Glutamatergic neuron (in vitro differentiated cells): ENCODE results near the gene ZNF891. TPM values are rescaled to one million over a fixed set of nuclear protein-coding genes. Genes with fewer than 3 reads are reported as not detected.

Experiments used
- DNase-seq: peaks from one replicate; pipeline ENCODE4 v3.0.0; 2022
- H3K27ac Mint-ChIP-seq: one replicate; pipeline ENCODE4 v1.8.0; 2020; ENCODE audit warnings: mild to moderate bottlenecking, mixed read lengths, inconsistent platforms; ENCODE audit not compliant: unreplicated experiment
- H3K27me3 Mint-ChIP-seq: one replicate; pipeline ENCODE4 v1.8.0; 2020; ENCODE audit warnings: mild to moderate bottlenecking, moderate library complexity, mixed read lengths, inconsistent platforms; ENCODE audit not compliant: unreplicated experiment
- H3K36me3 Mint-ChIP-seq: one replicate; pipeline ENCODE4 v1.8.0; 2020; ENCODE audit warnings: mild to moderate bottlenecking, mixed read lengths, inconsistent platforms; ENCODE audit not compliant: unreplicated experiment
- H3K4me1 Mint-ChIP-seq: one replicate; pipeline ENCODE4 v1.8.0; 2020; ENCODE audit warnings: mild to moderate bottlenecking, low read depth, mixed read lengths, inconsistent platforms; ENCODE audit not compliant: unreplicated experiment
- H3K4me3 Mint-ChIP-seq: one replicate; pipeline ENCODE4 v1.8.0; 2020; ENCODE audit warnings: mild to moderate bottlenecking, mixed read lengths, inconsistent platforms; ENCODE audit not compliant: unreplicated experiment
- H3K9me3 Mint-ChIP-seq: one replicate; pipeline ENCODE4 v1.8.0; 2020; ENCODE audit warnings: mild to moderate bottlenecking, moderate library complexity, mixed read lengths, inconsistent platforms; ENCODE audit not compliant: unreplicated experiment
- total RNA-seq: library from RNA; stranded (reverse); fragmentation: NEBNext Ultra II Directional; extraction: Animal tissue kit (Norgen Biotek cat#: 25700); gene quantifications from one replicate; pipeline ENCODE4 v1.2.1, GENCODE V29; 2021; ENCODE audit not compliant: unreplicated experiment
- TF ChIP-seq, protein P1 (sequence below): fragments of 200-600 bp; sonication (generic); IDR thresholded peaks from one replicate; pipeline ENCODE4 v1.5.0; 2021; ENCODE audit not compliant: partially characterized antibody, unreplicated experiment

ZNF891 gene
- total RNA-seq, 1 donor from 2014 or later: 9.2 TPM

DNA sequence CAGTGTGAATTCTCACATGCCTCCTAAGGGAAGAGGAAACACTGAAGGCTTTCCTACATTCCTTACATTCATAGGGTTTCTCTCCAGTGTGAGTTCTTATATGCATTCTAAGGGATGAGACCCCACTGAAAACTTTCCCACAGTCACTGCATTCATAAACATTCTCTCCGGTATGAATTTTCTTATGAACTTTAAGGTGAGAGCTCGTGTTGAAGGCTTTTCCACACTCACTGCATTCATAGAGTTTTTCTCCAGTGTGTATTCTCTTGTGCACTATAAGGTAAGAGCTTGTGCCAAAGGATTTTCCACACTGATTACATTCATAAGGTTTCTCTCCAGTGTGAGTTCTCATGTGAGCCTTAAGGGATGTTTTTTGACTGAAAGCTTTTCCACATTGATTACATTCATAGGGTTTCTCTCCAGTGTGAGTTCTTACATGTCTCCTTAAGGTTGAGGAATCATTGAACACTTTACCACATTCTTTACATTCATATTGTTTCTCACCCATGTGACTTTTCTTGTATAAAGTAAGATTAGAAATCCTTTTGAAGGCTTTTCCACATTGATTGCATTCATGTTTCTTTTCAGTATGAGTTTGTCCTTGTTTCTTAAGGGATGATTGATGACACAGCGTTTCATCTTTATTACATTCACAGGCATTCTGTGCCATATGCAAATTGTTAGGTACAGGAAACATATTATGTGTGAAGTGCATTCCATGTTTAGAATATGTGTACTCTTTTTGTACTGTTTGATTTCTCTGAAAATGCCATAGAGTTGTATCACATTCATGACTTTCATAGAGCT, 9.5 kb downstream of the ZNF891 start:
- Mint-ChIP-seq H3K27ac (no peak overlapping the region), H3K9me3 (peaks cover 45% of the 10 kb centered on the region), H3K4me1 (no peaks in the 10 kb centered on the region), H3K27me3 (peaks cover 1% of the 10 kb centered on the region), H3K36me3 (peaks cover 78% of the 10 kb centered on the region), H3K4me3 (no peak overlapping the region)
- DNase-seq: no peak
- TF ChIP-seq, protein P1, sequence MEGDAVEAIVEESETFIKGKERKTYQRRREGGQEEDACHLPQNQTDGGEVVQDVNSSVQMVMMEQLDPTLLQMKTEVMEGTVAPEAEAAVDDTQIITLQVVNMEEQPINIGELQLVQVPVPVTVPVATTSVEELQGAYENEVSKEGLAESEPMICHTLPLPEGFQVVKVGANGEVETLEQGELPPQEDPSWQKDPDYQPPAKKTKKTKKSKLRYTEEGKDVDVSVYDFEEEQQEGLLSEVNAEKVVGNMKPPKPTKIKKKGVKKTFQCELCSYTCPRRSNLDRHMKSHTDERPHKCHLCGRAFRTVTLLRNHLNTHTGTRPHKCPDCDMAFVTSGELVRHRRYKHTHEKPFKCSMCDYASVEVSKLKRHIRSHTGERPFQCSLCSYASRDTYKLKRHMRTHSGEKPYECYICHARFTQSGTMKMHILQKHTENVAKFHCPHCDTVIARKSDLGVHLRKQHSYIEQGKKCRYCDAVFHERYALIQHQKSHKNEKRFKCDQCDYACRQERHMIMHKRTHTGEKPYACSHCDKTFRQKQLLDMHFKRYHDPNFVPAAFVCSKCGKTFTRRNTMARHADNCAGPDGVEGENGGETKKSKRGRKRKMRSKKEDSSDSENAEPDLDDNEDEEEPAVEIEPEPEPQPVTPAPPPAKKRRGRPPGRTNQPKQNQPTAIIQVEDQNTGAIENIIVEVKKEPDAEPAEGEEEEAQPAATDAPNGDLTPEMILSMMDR: no peak

DNA sequence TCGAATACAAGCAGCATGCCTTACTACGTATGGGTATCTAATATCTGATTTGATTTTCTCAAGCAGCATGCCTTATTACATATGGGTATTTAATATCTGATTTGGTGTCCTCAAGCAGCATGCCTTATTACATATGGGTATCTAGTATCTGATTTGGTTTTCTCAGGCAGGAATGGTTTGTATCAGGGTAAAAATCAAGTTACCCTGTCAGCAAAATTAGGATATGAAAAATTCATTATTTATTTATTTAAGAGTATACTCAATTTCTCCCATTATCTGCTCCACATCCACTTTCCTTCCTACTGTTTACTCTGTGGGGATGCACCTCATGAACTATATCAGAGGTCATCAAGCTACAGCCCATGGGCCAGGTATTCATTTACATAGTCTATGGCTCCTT, 21.9 kb downstream of the ZNF891 start:
- Mint-ChIP-seq H3K9me3 (peaks cover 50% of the 10 kb centered on the region), H3K27me3 (peaks cover 9% of the 10 kb centered on the region), H3K27ac (no peak overlapping the region), H3K36me3 (peaks cover 83% of the 10 kb centered on the region), H3K4me1 (no peaks in the 10 kb centered on the region), H3K4me3 (no peak overlapping the region)
- no peak for DNase-seq
- TF ChIP-seq, protein P1: no peak

DNA sequence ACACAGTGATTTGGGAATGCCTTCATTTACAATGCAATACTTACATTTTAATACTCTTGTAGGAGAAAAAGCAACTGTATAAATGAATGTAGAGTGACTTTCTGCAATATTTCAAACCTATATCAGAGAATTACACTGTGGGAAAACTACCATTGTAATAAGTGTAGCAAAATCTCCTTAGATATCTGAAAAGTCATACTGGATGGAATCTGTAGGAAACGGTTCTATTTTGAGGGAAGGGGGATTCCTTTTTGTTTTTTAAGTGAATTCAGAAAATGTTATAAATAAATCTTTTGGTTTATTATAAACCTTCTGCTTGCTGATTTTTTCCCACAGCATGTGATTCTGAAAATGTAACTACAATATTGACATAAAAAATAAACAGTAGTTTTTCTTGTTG, 23.0 kb downstream of the ZNF891 start:
- no peaks in the 10 kb centered on the region for H3K4me1 Mint-ChIP-seq
- TF ChIP-seq, protein P1: no peak
- no peak for DNase-seq
- H3K27ac Mint-ChIP-seq: no peak overlapping the region
- peaks cover 9% of the 10 kb centered on the region for H3K27me3 Mint-ChIP-seq
- peaks cover 86% of the 10 kb centered on the region for H3K36me3 Mint-ChIP-seq
- no peak overlapping the region for H3K4me3 Mint-ChIP-seq
- peaks cover 45% of the 10 kb centered on the region for H3K9me3 Mint-ChIP-seq

DNA sequence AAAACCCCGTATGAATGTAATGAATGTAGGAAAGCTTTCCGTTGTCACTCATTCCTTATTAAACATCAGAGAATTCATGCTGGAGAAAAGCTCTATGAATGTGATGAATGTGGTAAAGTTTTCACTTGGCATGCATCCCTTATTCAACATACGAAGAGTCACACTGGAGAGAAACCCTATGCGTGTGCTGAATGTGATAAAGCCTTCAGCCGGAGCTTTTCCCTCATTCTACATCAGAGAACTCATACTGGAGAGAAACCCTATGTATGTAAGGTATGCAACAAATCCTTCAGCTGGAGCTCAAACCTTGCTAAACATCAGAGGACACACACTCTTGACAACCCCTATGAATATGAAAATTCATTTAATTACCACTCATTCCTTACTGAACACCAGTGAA, 23.8 kb downstream of the ZNF891 start:
- Mint-ChIP-seq H3K9me3 (peaks cover 45% of the 10 kb centered on the region), H3K27ac (no peak overlapping the region), H3K4me1 (no peaks in the 10 kb centered on the region), H3K4me3 (no peak overlapping the region), H3K27me3 (peaks cover 8% of the 10 kb centered on the region), H3K36me3 (peaks cover 90% of the 10 kb centered on the region)
- no peak for DNase-seq
- TF ChIP-seq, protein P1: no peak

DNA sequence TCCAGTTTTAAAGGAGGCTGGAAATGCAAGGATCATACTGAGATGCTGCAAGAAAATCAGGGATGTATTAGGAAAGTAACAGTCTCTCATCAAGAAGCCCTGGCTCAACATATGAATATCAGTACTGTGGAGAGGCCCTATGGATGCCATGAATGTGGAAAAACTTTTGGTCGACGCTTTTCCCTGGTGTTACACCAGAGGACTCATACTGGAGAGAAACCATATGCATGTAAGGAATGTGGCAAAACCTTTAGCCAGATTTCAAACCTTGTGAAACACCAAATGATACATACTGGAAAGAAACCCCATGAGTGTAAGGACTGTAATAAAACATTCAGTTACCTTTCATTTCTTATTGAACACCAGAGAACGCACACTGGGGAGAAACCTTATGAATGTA, 24.5 kb downstream of the ZNF891 start:
- Mint-ChIP-seq H3K9me3 (peaks cover 46% of the 10 kb centered on the region), H3K4me3 (no peak overlapping the region), H3K27ac (no peak overlapping the region), H3K27me3 (peaks cover 8% of the 10 kb centered on the region), H3K36me3 (peaks cover 92% of the 10 kb centered on the region), H3K4me1 (no peaks in the 10 kb centered on the region)
- DNase-seq: no peak
- TF ChIP-seq, protein P1: no peak
